H1 (cell line): Measurements from ENCODE around the gene MAP3K14. TPM values are rescaled to one million over a fixed set of nuclear protein-coding genes. Genes with fewer than 3 reads are reported as not detected.

Experiments used
- CHD2 ChIP-seq: IDR thresholded peaks from 2 replicates; pipeline ENCODE4 v1.6.1; 2012; ENCODE audit warnings: low read length, improper control_type of control experiment
- CHD7 ChIP-seq: fragments of 300-600 bp; sonication (generic); IDR thresholded peaks from 2 replicates; pipeline ENCODE4 v1.7.1; 2012; ENCODE audit warnings: low read length, moderate library complexity, mild to moderate bottlenecking, inconsistent platforms; ENCODE audit not compliant: insufficient replicate concordance
- CTBP2 ChIP-seq: IDR thresholded peaks from 2 replicates; pipeline ENCODE4 v1.7.0; 2011; ENCODE audit warnings: borderline replicate concordance, mild to moderate bottlenecking, moderate library complexity, mixed read lengths, low read length; ENCODE audit not compliant: insufficient read depth, insufficient read length
- CTCF ChIP-seq, 3 experiments: IDR thresholded peaks; 1 replicate in 2 of 3; 2 replicates in 1 of 3; pipeline versions ENCODE4 v1.5.1 to v1.6.1; 2011; ENCODE audit warnings: low read length in 3 of 3, mild to moderate bottlenecking in 3 of 3, inconsistent platforms in 2 of 3, low read depth in 1 of 3, moderate library complexity in 1 of 3; ENCODE audit not compliant: insufficient read depth in 1 of 3; ENCODE audit errors: control extremely low read depth in 1 of 3
- TCF12 ChIP-seq: IDR thresholded peaks from 2 replicates; pipeline ENCODE4 v1.6.1; 2011; ENCODE audit warnings: low read depth, mild to moderate bottlenecking, low read length
- ZNF274 ChIP-seq: IDR thresholded peaks from 2 replicates; pipeline ENCODE4 v1.7.0; 2012; ENCODE audit warnings: low read length, borderline replicate concordance; ENCODE audit errors: extremely low read depth
- polyA plus RNA-seq, 7 experiments: library from polyadenylated mRNA; depleted of rRNA in 3 of 7; stranded (reverse) in 5 of 7; unstranded in 2 of 7; fragments of >200 nt in 5 of 7; fragments of 200-250 nt in 2 of 7; gene quantifications; 1 replicate in 5 of 7; 2 replicates in 1 of 7; 4 replicates in 1 of 7; pipeline versions ENCODE4 v1.2.1 to v1.2.3, GENCODE V29; 2011 to 2013; ENCODE audit warnings: missing spikeins in 2 of 7, mixed read lengths in 2 of 7
- total RNA-seq: library from RNA; stranded (reverse); fragmentation: NEBNext Ultra II Directional; extraction: Animal tissue kit (Norgen Biotek cat#: 25700); gene quantifications from 2 replicates; pipeline ENCODE4 v1.2.1, GENCODE V29; 2021

Gene MAP3K14
- total and polyA plus RNA-seq, 2 of the 8 experiments (the other 6 are each of a cell fraction or from before 2014, with no cell fraction given) = 5.2 to 6.1 TPM

- TF ChIP-seq CHD7 = no peak
- TF ChIP-seq ZNF274 = no peak
- TF ChIP-seq CHD2 = no peak
- TF ChIP-seq CTCF (IDR thresholded peaks at IDR 0.05; ENCODE audit: control extremely low read depth in 1 of 3, insufficient read depth in 1 of 3, low read depth in 1 of 3, low read length in 3 of 3) = no peak
- no peak for TF ChIP-seq TCF12
- no peak for TF ChIP-seq CTBP2
- TF ChIP-seq, all 59 proteins: peak for 0
These were observed 20.0 kb downstream of the MAP3K14 start (continued) for GRCh38 chr17:45296833-45297124.
